K562 (cell line): ENCODE results near the gene CCDC185. TPM values are rescaled to one million over a fixed set of nuclear protein-coding genes. Genes with fewer than 3 reads are reported as not detected.

ENCODE experiments used
- CC2D1A ChIP-seq: fragments of 450-650 bp; IDR thresholded peaks from 2 replicates; pipeline ENCODE4 v1.6.1; 2017; ENCODE audit warnings: mild to moderate bottlenecking
- CHD1 ChIP-seq: fragments of 200-600 bp; sonication (generic); IDR thresholded peaks from one replicate; pipeline ENCODE4 v1.6.1; 2012; ENCODE audit warnings: mild to moderate bottlenecking, moderate library complexity, low read length, inconsistent platforms
- DPF2 ChIP-seq: fragments of 450-650 bp; IDR thresholded peaks from 2 replicates; pipeline ENCODE4 v1.6.1; 2016
- EP300 ChIP-seq: IDR thresholded peaks from 2 replicates; pipeline ENCODE4 v1.6.1; 2012; ENCODE audit warnings: low read length, improper control_type of control experiment
- EZH2 ChIP-seq: IDR thresholded peaks from 2 replicates; pipeline ENCODE4 v1.6.1; 2012; ENCODE audit warnings: low read depth, mild to moderate bottlenecking, inconsistent platforms, low read length, borderline replicate concordance
- PHTF2 ChIP-seq: fragments of 250-450 bp; sonication (Bioruptor Pico); IDR thresholded peaks from 2 replicates; pipeline ENCODE4 v1.5.0; 2021; ENCODE audit warnings: mild to moderate bottlenecking
- PTTG1 ChIP-seq: fragments of 450-650 bp; IDR thresholded peaks from 2 replicates; pipeline ENCODE4 v1.6.1; 2016; ENCODE audit warnings: low read depth, mild to moderate bottlenecking, missing genetic modification characterization, missing compliant biosample characterization
- SPI1 ChIP-seq: IDR thresholded peaks from 2 replicates; pipeline ENCODE4 v1.6.1; 2011; ENCODE audit warnings: low read depth, low read length, control low read depth, borderline replicate concordance
- YBX1 ChIP-seq: fragments of 450-650 bp; IDR thresholded peaks from 2 replicates; pipeline ENCODE4 v1.7.1; 2016; ENCODE audit warnings: mild to moderate bottlenecking
- polyA plus RNA-seq, 8 experiments: library from polyadenylated mRNA; depleted of rRNA in 4 of 8; stranded (reverse) in 5 of 8; unstranded in 3 of 8; fragments of >200 nt; fragmentation: Nextera tagmentation in 2 of 8; fragmentation: Illumina TruSeq in 1 of 8; extraction: Ambion mirVana in 2 of 8; extraction: Trizol in 1 of 8; gene quantifications; 2 replicates each; pipeline versions ENCODE4 v1.2.1 to v1.2.3, GENCODE V29; 2011 to 2014; ENCODE audit warnings: inconsistent platforms in 1 of 8, missing spikeins in 1 of 8
- total RNA-seq, 7 experiments: library from RNA; depleted of rRNA in 6 of 7; stranded (reverse); fragments of >200 nt in 6 of 7; fragmentation: Illumina TruSeq in 2 of 7; extraction: Trizol in 2 of 7; gene quantifications; 2 replicates each; pipeline versions ENCODE4 v1.2.1 to v1.2.3, GENCODE V29; 2011 to 2021; ENCODE audit warnings: low replicate concordance in 1 of 7
- TF ChIP-seq, protein P1 (sequence below): fragments of 450-650 bp; IDR thresholded peaks from 2 replicates; pipeline ENCODE4 v1.6.1; 2016; ENCODE audit warnings: mild to moderate bottlenecking, moderate library complexity
- TF ChIP-seq, protein P2 (sequence below), 2 experiments: fragments of 450-650 bp in 1 of 2; sonication (generic) in 1 of 2; formaldehyde crosslinking in 1 of 2; IDR thresholded peaks in 1 of 2; conservative IDR thresholded peaks in 1 of 2; 2 replicates each; pipeline versions ENCODE4 v1.6.1 to v1.8.1; 2016 to 2023; ENCODE audit warnings: mild to moderate bottlenecking in 2 of 2, moderate library complexity in 2 of 2, inconsistent platforms in 1 of 2, missing genetic modification reagents in 1 of 2
- TF ChIP-seq, protein P3 (sequence below), 3 experiments: fragments of 200-800 bp in 1 of 3; fragments of 250-450 bp in 1 of 3; fragments of 450-650 bp in 1 of 3; sonication (Bioruptor Pico) in 1 of 3; sonication (Bioruptor generic) in 1 of 3; formaldehyde crosslinking in 1 of 3; IDR thresholded peaks; 2 replicates each; pipeline versions ENCODE4 v1.6.1 to v1.8.0; 2016 to 2022; ENCODE audit warnings: mild to moderate bottlenecking in 2 of 3, missing genetic modification characterization in 2 of 3, missing compliant biosample characterization in 1 of 3, moderate library complexity in 1 of 3

The CCDC185 gene
- total and polyA plus RNA-seq, 9 of the 15 experiments (the other 6 are each of a cell fraction or from before 2014, with no cell fraction given) = not detected

GRCh38 chr1:223402790-223403142 is 9.6 kb downstream of the CCDC185 start (continued):
- TF ChIP-seq, protein P1, sequence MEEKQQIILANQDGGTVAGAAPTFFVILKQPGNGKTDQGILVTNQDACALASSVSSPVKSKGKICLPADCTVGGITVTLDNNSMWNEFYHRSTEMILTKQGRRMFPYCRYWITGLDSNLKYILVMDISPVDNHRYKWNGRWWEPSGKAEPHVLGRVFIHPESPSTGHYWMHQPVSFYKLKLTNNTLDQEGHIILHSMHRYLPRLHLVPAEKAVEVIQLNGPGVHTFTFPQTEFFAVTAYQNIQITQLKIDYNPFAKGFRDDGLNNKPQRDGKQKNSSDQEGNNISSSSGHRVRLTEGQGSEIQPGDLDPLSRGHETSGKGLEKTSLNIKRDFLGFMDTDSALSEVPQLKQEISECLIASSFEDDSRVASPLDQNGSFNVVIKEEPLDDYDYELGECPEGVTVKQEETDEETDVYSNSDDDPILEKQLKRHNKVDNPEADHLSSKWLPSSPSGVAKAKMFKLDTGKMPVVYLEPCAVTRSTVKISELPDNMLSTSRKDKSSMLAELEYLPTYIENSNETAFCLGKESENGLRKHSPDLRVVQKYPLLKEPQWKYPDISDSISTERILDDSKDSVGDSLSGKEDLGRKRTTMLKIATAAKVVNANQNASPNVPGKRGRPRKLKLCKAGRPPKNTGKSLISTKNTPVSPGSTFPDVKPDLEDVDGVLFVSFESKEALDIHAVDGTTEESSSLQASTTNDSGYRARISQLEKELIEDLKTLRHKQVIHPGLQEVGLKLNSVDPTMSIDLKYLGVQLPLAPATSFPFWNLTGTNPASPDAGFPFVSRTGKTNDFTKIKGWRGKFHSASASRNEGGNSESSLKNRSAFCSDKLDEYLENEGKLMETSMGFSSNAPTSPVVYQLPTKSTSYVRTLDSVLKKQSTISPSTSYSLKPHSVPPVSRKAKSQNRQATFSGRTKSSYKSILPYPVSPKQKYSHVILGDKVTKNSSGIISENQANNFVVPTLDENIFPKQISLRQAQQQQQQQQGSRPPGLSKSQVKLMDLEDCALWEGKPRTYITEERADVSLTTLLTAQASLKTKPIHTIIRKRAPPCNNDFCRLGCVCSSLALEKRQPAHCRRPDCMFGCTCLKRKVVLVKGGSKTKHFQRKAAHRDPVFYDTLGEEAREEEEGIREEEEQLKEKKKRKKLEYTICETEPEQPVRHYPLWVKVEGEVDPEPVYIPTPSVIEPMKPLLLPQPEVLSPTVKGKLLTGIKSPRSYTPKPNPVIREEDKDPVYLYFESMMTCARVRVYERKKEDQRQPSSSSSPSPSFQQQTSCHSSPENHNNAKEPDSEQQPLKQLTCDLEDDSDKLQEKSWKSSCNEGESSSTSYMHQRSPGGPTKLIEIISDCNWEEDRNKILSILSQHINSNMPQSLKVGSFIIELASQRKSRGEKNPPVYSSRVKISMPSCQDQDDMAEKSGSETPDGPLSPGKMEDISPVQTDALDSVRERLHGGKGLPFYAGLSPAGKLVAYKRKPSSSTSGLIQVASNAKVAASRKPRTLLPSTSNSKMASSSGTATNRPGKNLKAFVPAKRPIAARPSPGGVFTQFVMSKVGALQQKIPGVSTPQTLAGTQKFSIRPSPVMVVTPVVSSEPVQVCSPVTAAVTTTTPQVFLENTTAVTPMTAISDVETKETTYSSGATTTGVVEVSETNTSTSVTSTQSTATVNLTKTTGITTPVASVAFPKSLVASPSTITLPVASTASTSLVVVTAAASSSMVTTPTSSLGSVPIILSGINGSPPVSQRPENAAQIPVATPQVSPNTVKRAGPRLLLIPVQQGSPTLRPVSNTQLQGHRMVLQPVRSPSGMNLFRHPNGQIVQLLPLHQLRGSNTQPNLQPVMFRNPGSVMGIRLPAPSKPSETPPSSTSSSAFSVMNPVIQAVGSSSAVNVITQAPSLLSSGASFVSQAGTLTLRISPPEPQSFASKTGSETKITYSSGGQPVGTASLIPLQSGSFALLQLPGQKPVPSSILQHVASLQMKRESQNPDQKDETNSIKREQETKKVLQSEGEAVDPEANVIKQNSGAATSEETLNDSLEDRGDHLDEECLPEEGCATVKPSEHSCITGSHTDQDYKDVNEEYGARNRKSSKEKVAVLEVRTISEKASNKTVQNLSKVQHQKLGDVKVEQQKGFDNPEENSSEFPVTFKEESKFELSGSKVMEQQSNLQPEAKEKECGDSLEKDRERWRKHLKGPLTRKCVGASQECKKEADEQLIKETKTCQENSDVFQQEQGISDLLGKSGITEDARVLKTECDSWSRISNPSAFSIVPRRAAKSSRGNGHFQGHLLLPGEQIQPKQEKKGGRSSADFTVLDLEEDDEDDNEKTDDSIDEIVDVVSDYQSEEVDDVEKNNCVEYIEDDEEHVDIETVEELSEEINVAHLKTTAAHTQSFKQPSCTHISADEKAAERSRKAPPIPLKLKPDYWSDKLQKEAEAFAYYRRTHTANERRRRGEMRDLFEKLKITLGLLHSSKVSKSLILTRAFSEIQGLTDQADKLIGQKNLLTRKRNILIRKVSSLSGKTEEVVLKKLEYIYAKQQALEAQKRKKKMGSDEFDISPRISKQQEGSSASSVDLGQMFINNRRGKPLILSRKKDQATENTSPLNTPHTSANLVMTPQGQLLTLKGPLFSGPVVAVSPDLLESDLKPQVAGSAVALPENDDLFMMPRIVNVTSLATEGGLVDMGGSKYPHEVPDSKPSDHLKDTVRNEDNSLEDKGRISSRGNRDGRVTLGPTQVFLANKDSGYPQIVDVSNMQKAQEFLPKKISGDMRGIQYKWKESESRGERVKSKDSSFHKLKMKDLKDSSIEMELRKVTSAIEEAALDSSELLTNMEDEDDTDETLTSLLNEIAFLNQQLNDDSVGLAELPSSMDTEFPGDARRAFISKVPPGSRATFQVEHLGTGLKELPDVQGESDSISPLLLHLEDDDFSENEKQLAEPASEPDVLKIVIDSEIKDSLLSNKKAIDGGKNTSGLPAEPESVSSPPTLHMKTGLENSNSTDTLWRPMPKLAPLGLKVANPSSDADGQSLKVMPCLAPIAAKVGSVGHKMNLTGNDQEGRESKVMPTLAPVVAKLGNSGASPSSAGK = 0 out of 2 replicates have a peak, but pooled peaks have one; percentile 3
- TF ChIP-seq CHD1 (no peak), SPI1 (peak; percentile 51; the same call in 1 of the 2 replicates), YBX1 (no peak), PHTF2 (CRISPR knock-in tag) (no peak), PTTG1 (tag) (no peak), DPF2 (0 out of 2 replicates have a peak, but pooled peaks have one; percentile 76), EZH2 (no peak), EP300 (0 out of 2 replicates have a peak, but pooled peaks have one; percentile 2), CC2D1A (no peak)
- TF ChIP-seq, protein P2, sequence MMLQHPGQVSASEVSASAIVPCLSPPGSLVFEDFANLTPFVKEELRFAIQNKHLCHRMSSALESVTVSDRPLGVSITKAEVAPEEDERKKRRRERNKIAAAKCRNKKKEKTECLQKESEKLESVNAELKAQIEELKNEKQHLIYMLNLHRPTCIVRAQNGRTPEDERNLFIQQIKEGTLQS (IDR thresholded peaks at IDR 0.05) = peak; percentile 4; the same call in 1 of the 2 replicates
- TF ChIP-seq, protein P2 (CRISPR knock-in tag; conservative IDR thresholded peaks at IDR 0.05) = no peak
- TF ChIP-seq, protein P3, sequence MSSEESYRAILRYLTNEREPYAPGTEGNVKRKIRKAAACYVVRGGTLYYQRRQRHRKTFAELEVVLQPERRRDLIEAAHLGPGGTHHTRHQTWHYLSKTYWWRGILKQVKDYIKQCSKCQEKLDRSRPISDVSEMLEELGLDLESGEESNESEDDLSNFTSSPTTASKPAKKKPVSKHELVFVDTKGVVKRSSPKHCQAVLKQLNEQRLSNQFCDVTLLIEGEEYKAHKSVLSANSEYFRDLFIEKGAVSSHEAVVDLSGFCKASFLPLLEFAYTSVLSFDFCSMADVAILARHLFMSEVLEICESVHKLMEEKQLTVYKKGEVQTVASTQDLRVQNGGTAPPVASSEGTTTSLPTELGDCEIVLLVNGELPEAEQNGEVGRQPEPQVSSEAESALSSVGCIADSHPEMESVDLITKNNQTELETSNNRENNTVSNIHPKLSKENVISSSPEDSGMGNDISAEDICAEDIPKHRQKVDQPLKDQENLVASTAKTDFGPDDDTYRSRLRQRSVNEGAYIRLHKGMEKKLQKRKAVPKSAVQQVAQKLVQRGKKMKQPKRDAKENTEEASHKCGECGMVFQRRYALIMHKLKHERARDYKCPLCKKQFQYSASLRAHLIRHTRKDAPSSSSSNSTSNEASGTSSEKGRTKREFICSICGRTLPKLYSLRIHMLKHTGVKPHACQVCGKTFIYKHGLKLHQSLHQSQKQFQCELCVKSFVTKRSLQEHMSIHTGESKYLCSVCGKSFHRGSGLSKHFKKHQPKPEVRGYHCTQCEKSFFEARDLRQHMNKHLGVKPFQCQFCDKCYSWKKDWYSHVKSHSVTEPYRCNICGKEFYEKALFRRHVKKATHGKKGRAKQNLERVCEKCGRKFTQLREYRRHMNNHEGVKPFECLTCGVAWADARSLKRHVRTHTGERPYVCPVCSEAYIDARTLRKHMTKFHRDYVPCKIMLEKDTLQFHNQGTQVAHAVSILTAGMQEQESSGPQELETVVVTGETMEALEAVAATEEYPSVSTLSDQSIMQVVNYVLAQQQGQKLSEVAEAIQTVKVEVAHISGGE (CRISPR knock-in tag; IDR thresholded peaks at IDR 0.05) = peak in 1 of 3 experiments; percentile 80; a peak in 2 of 6 replicates
